Loucy (cell line): ENCODE results near the gene USP22.

ENCODE experiments used
- EZH2phosphoT487 ChIP-seq: fragments of 200-600 bp; IDR thresholded peaks from 2 replicates; pipeline ENCODE4 v1.6.1; 2018; ENCODE audit warnings: antibody characterized with exemption, mild to moderate bottlenecking, moderate library complexity, borderline replicate concordance
- TF ChIP-seq, protein P1 (sequence below): fragments of 200-600 bp; sonication (generic); conservative IDR thresholded peaks from 2 replicates; pipeline ENCODE4 v1.5.1; 2014; ENCODE audit warnings: mild to moderate bottlenecking, antibody characterized with exemption, low read length

DNA sequence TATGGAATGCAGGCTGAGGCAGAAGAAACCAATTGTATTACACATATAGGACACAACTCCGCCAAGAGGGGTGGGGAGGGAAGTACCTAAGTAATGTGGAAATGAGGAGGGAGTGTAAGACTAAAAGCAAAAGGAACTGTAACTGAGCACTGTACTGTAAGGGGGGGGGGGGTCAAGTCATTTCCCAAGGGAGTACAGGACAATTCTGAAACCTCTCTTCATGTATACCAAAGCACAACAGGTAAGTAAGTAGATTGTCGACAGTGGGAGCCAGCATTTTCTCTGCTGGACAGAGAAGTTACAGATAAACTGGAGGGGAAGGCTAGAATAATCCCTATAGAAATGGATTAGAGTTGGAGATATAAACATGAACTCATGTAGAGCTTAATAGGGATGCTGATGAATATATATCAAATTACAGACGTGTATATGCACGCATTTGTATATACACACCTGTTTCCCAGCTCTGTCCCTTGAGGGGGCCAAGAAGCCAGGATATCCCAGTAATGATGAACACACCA is 6.4 kb downstream of the USP22 start:
- TF ChIP-seq, protein P1, sequence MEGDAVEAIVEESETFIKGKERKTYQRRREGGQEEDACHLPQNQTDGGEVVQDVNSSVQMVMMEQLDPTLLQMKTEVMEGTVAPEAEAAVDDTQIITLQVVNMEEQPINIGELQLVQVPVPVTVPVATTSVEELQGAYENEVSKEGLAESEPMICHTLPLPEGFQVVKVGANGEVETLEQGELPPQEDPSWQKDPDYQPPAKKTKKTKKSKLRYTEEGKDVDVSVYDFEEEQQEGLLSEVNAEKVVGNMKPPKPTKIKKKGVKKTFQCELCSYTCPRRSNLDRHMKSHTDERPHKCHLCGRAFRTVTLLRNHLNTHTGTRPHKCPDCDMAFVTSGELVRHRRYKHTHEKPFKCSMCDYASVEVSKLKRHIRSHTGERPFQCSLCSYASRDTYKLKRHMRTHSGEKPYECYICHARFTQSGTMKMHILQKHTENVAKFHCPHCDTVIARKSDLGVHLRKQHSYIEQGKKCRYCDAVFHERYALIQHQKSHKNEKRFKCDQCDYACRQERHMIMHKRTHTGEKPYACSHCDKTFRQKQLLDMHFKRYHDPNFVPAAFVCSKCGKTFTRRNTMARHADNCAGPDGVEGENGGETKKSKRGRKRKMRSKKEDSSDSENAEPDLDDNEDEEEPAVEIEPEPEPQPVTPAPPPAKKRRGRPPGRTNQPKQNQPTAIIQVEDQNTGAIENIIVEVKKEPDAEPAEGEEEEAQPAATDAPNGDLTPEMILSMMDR = no peak
- no peak for TF ChIP-seq EZH2phosphoT487
